A204.1 (cell line): ENCODE results near the gene RAX2.

ENCODE experiments used
- FAIRE-seq: peaks from 2 replicates; lab custom pipeline; 2012; peaks lifted over from hg19 to GRCh38; lab: Jason Lieb, UNC

Gene RAX2

GRCh38 chr19:3801412-3802096 is 29.5 kb upstream of the RAX2 start:
- FAIRE-seq = no peak

- FAIRE-seq = no peak
These were observed 29.0 kb upstream of the RAX2 start for GRCh38 chr19:3800996-3801395.

GRCh38 chr19:3798137-3798536 is 26.1 kb upstream of the RAX2 start:
- FAIRE-seq = no peak

- no peak for FAIRE-seq
These were observed 24.3 kb upstream of the RAX2 start for GRCh38 chr19:3796358-3796757.

GRCh38 chr19:3793799-3794198 is 21.8 kb upstream of the RAX2 start:
- no peak for FAIRE-seq

- FAIRE-seq = no peak
These were observed 20.1 kb upstream of the RAX2 start for GRCh38 chr19:3792114-3792513.

- no peak for FAIRE-seq
These were observed 18.9 kb upstream of the RAX2 start for GRCh38 chr19:3790941-3791340.

GRCh38 chr19:3790209-3790734 is 18.2 kb upstream of the RAX2 start:
- FAIRE-seq = no peak

GRCh38 chr19:3788996-3789778 is 17.2 kb upstream of the RAX2 start:
- FAIRE-seq = no peak

GRCh38 chr19:3785938-3786824 is 14.2 kb upstream of the RAX2 start, which contains the start of gene MATK:
Gene MATK (minus strand): TSS chr19:3786381. CDS start chr19:3785135, 1,246 bp downstream.
- no peak for FAIRE-seq

GRCh38 chr19:3785451-3785937 is 13.5 kb upstream of the RAX2 start:
- FAIRE-seq = no peak

GRCh38 chr19:3784607-3785450 is 12.8 kb upstream of the RAX2 start:
- FAIRE-seq = no peak

- FAIRE-seq = no peak
These were observed 11.9 kb upstream of the RAX2 start for GRCh38 chr19:3783660-3784584.

GRCh38 chr19:3782903-3783302 is 10.9 kb upstream of the RAX2 start:
- FAIRE-seq = no peak

GRCh38 chr19:3782330-3782729 is 10.3 kb upstream of the RAX2 start:
- no peak for FAIRE-seq

GRCh38 chr19:3781603-3782002 is 9.6 kb upstream of the RAX2 start:
- no peak for FAIRE-seq

- FAIRE-seq = no peak
These were observed 8.8 kb upstream of the RAX2 start for GRCh38 chr19:3780786-3781304.

- no peak for FAIRE-seq
These were observed 7.1 kb upstream of the RAX2 start for GRCh38 chr19:3778899-3779723.
